Right forelimb (tissue), 1 donor: ENCODE results near the gene CFAP58.

Source experiments
- DNase-seq: peaks from one replicate; pipeline ENCODE4 v3.0.0-alpha.2; 2018

CFAP58 gene

DNA sequence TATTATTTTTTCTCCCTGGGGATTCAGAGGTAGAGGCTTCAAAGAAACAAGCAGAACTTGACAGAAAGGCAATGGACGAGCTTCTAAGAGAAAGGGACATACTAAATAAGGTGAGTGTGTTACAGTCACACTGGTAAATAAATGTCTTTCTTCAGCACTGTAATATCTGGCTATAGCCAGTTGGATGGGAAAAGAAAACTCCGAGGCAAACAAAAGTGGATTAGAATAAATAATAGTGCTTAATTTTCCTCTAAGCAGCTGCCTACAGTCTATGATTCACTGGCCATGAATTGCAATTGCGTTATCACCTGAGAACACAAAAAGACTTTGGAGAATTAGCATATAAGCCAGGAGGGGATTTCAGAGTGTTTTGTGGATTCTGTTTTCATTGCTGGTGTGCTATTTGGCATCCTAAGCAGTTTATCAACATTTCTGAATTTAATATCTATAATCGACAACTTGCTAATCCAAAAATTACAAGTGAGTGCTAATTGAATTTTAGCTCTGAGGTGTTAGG is 23.2 kb downstream of the CFAP58 start:
- DNase-seq, result no peak

GRCh38 chr10:104380336-104380735 is 26.7 kb downstream of the CFAP58 start:
- no peak for DNase-seq

GRCh38 chr10:104387130-104387888 is 33.7 kb downstream of the CFAP58 start:
- no peak for DNase-seq

GRCh38 chr10:104388830-104389229 is 35.2 kb downstream of the CFAP58 start:
- DNase-seq, result no peak

DNA sequence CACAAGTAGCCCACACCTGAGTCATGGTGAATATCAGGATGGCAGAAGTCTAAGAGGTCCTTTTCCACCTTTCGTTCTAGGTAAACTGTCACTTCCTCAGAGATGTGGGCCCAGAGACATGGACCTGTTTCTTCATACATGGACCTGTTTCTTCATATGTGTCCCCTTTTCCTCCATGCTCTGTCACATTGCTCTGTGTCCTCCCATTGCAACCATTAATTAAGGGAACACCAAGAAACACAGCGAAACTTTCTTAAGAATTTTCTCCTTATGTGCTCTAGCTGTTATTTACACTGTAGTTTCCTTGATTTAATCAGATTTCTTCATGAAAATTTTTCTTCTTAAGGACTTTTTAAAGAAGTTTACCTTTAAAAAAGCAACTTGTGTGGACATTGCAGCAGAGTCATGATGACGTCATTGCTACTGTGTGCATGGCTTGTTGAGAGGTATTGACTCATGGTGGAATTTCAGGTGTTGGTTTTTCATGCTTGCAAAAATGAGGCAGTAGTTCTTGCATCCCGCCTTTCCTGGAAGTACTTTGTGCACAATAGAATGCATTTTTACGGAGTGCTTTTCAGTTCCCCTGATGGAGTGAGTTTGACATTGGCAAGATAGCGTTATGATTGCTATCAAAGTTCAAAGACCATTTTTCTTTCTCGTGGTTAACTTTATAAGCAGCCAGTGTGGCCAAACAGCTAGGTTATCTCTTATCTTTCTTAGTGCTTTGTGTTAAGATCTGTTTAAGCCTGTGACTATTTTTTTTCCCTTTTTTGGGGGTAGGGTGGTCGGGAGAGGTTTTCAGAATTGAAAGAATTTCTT is 37.7 kb downstream of the CFAP58 start:
- DNase-seq, result no peak

GRCh38 chr10:104391969-104392296 is 38.3 kb downstream of the CFAP58 start:
- no peak for DNase-seq

GRCh38 chr10:104393387-104393786 is 39.8 kb downstream of the CFAP58 start:
- no peak for DNase-seq

- no peak for DNase-seq
These were observed 42.9 kb downstream of the CFAP58 start for GRCh38 chr10:104396581-104396980.

- DNase-seq, result no peak
These were observed 50.0 kb downstream of the CFAP58 start for GRCh38 chr10:104403636-104404035.

- DNase-seq, result no peak
These were observed 53.4 kb downstream of the CFAP58 start for GRCh38 chr10:104406715-104407650.

- no peak for DNase-seq
These were observed 59.9 kb downstream of the CFAP58 start for GRCh38 chr10:104413528-104413927.

- no peak for DNase-seq
These were observed 62.0 kb downstream of the CFAP58 start for GRCh38 chr10:104415526-104416165.

- no peak for DNase-seq
These were observed 63.2 kb downstream of the CFAP58 start for GRCh38 chr10:104416851-104417250.

DNA sequence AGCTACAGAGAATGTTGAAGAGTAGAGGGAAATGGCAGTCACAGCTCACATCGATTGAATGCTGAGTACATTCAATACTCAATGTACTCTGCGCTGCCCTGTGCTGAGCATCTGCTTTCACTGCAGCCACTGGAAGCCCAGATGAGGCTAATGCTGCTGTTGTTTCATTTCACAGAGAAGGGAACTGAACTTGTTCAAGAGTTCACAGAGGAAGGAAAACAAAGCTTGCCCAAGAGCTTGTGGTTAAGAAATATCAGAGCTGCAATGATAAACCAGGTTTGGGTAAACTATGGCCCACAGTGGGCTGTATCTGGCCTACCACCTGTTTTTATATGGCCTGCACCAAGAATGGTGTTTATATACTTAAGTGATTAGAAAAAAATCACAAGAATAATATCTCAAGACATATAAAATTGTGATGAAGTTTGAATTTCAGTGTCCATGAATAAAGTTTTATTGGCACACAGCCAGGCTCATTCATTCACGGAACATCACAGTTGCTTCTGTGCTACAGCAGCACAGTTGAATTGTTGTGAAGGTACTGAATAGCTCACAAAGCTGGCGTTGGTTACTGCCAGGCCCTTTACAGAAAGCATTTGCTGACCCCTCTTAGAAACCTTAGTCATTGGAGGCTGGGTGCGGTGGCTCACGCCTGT is 64.1 kb downstream of the CFAP58 start:
- DNase-seq, result no peak

DNA sequence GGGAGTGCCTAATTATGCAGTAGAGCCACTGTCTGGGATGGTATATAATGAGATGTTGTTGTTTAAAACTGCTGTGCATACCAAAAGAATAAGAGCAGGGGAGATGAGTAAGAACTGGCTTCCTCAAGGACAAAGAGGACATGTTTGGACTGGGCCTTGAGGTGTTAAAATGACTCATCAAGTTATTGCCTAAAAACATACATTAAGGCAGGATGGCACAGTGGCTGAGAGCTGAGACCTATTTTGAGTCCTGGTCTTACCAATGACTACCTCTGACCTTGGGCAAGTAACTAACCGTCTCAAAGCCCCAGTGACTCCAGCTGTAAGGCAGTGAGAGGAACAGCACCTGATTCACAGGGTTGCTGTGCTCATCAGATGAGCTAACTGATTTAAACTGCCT is 71.1 kb downstream of the CFAP58 start:
- no peak for DNase-seq

DNA sequence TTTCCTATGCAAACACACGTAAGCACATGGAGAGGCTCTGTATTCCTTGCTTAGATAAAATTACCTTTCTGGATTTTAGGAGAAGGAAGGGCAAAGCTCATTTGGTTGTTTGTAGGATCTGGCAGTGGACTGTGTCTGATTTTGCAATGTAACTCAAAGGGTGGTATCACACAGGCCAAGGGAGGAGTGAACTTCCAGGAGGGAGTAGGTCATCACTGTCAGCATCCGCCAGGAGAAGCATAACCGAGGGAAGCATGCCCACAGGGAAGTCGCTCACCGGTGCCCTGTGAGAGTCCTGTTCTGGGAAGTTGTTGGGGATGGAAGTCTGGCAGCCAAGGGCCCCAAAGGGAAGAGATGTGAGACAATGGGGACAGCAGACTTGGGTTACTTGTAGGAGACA is 74.4 kb downstream of the CFAP58 start:
- no peak for DNase-seq

- DNase-seq, result no peak
These were observed 76.2 kb downstream of the CFAP58 start for GRCh38 chr10:104429846-104430245.

DNA sequence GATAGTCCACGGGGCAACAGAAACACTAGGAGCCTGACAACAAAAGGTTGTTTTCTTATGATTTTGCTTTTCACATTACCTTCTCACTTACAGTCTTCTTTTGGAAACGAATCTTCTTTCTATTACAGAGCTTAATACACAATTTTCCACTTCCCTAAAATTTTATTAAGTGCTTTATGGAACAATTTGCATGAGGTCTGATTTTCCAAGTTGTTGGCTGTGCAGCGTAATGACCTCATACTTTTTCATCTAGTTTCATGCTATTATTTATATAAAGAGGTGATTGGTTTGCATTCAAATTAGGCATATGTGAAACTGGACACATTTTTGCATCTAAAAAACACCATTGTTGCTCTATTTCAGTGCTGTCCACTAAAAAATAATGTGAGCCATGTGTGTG is 76.7 kb downstream of the CFAP58 start:
- no peak for DNase-seq

DNA sequence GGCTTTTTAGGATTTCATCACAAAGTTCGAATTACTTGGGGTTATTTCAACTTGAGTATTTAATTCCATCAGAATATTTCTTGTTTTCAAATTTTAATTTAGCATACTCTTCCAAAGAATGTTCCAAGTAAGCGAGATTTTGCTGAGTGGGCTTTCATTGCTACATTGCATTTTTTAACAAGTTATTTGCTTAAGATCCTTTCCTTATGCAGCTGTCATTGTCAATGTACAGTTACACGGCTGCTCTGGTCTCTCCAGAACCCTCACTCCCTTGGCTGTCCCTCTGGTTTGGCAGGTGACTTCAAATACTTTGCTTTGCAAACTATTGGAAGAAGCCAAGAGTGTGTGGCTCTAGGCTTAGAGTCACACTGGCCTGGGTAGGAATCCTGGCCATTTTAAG is 80.0 kb downstream of the CFAP58 start:
- no peak for DNase-seq

DNA sequence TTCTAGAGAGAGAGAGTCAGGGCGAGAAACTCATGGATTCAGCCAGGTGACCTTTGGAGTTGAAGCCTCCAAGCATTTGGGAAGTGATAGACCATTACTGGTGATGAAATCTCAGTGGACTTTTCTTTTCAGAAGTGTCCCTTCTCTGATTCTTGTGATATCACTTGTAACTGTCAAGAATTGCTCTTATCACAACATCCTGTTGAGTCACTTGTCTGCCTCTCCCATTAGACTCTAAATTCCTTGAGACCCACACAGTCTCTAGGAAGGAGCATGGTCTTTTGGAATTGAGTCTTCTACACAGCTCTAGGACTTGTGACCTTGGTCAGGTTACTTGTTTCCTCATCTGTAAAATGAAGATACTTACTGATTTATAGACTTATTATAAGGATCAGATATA is 81.0 kb downstream of the CFAP58 start:
- DNase-seq, result no peak

DNA sequence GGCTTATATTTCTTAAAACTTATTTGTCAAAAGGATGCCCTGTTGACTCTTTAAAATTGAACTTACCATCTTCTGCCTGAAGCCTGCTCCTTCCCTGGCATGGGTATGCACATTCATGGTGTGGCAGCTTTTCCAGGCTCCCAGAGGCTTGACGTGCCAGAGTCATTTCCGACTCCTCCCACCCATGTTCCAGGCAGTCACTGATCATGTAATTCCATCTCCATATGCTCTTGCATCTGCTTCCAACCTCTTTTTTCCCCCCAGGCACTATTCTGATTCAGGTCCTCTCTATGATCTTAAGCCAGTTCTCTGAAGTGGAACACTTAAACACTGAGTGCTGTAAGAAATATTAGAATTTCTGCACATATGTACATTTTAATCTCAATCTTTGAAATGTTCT is 82.2 kb downstream of the CFAP58 start:
- DNase-seq, result peak; percentile 53

DNA sequence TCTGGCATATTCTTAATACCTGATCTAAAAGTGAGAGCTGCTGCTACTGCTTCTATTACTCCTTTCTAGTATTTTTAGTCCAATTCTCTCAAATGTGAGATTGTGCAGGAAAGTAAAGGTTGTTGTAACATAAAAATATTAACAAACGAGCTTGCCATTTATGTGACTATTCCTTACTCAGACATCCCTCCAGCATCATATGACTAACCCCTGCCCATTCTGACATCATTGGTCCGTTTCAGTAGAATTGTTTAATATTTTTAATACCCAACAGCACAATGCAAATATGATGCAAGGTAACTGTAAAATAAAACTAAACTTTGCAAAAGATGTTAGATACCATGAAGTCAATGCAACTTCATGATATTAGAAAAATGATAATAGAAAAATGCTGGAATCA is 83.6 kb downstream of the CFAP58 start:
- DNase-seq, result no peak
